Breast epithelium (tissue), 4 donors: ENCODE results near the gene CBLB. TPM values are rescaled to one million over a fixed set of nuclear protein-coding genes. Genes with fewer than 3 reads are reported as not detected.

Experiments
- DNase-seq, 2 donors: peaks; one replicate each; pipeline ENCODE4 v3.0.0-alpha.2; 2019; ENCODE audit warnings: low spot score in 2 of 2
- H3K27ac ChIP-seq, 2 donors: fragments of 200-600 bp; sonication (generic) in 1 of 2; one replicate each; pipeline ENCODE4 v1.5.1; 2016 to 2019; ENCODE audit warnings: mild to moderate bottlenecking in 1 of 2
- H3K27me3 ChIP-seq, 2 donors: fragments of 200-600 bp; sonication (generic) in 1 of 2; one replicate each; pipeline versions ENCODE4 v1.5.1 to v1.6.0; 2017 to 2019; ENCODE audit warnings: control low read depth in 1 of 2, mild to moderate bottlenecking in 1 of 2
- H3K36me3 ChIP-seq: fragments of 200-600 bp; one replicate; pipeline ENCODE4 v1.5.1; 2019
- H3K4me1 ChIP-seq, 2 donors: fragments of 200-600 bp; sonication (generic); one replicate each; pipeline ENCODE4 v1.5.1; 2016 to 2019; ENCODE audit warnings: control low read depth in 1 of 2
- H3K4me3 ChIP-seq, 3 donors: fragments of 200-600 bp; sonication (generic); 1 replicate in 2 of 3; 2 replicates in 1 of 3; pipeline ENCODE4 v1.5.1; 2016 to 2019; ENCODE audit warnings: mild to moderate bottlenecking in 3 of 3, moderate library complexity in 2 of 3
- H3K9me3 ChIP-seq, 2 donors: fragments of 200-600 bp; sonication (generic) in 1 of 2; one replicate each; pipeline ENCODE4 v1.5.1; 2016 to 2019; ENCODE audit warnings: control low read depth in 1 of 2
- POLR2A ChIP-seq: fragments of 450-650 bp; IDR thresholded peaks from one replicate; pipeline ENCODE4 v1.6.1; 2016; ENCODE audit warnings: antibody characterized with exemption, mild to moderate bottlenecking, moderate library complexity
- POLR2AphosphoS5 ChIP-seq, 3 donors: sonication (generic); formaldehyde crosslinking; IDR thresholded peaks; one replicate each; pipeline ENCODE4 v1.6.1; 2017; ENCODE audit warnings: antibody characterized with exemption in 3 of 3
- intact Hi-C: fragments of 100-400 bp; cut with DNase I; formaldehyde crosslinking; loops from one replicate; pipeline ENCODE4 v1.15.1; 2023; ENCODE audit warnings: low total_unique reads
- total RNA-seq, 3 donors: library from RNA; depleted of rRNA; stranded (reverse); fragments of >200 nt; gene quantifications; one replicate each; pipeline ENCODE4 v1.1.0, GENCODE V29; 2016
- TF ChIP-seq, protein P1 (sequence below), 3 donors: fragments of 450-650 bp; IDR thresholded peaks; one replicate each; pipeline ENCODE4 v1.5.1; 2016 to 2017; ENCODE audit warnings: antibody characterized with exemption in 3 of 3, mild to moderate bottlenecking in 3 of 3, moderate library complexity in 3 of 3

CBLB gene
- total RNA-seq, 3 donors from 2014 or later: 57.7 to 107 (median 70.8) TPM

DNA sequence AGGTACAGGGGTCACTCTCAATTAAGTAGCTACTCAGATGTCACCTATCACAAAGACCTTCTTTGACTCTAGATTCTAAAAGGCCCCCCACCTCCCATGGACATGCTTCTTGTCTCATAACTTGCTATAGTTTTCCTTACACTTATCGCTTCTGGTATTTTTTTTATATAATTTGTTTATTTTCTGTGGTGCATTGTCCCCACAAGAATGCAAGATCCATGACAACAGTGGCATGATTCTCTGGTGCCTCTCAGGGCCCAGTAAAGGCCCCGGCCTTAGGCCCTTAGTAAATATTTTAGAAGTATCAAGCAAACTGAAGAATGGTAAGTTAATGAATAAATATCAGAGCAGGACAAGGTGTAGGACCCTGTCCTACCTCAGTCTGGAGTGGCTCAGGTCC is 248.6 kb downstream of the CBLB start:
- Histone ChIP-seq H3K27ac (no peak overlapping the region), H3K9me3 (no peaks in the 10 kb centered on the region), H3K27me3 (no peaks in the 10 kb centered on the region), H3K36me3 (no peaks in the 10 kb centered on the region), H3K4me3 (no peak overlapping the region), H3K4me1 (no peaks in the 10 kb centered on the region)
- no peak for DNase-seq
- intact Hi-C loops: no loop called here
- TF ChIP-seq, protein P1, sequence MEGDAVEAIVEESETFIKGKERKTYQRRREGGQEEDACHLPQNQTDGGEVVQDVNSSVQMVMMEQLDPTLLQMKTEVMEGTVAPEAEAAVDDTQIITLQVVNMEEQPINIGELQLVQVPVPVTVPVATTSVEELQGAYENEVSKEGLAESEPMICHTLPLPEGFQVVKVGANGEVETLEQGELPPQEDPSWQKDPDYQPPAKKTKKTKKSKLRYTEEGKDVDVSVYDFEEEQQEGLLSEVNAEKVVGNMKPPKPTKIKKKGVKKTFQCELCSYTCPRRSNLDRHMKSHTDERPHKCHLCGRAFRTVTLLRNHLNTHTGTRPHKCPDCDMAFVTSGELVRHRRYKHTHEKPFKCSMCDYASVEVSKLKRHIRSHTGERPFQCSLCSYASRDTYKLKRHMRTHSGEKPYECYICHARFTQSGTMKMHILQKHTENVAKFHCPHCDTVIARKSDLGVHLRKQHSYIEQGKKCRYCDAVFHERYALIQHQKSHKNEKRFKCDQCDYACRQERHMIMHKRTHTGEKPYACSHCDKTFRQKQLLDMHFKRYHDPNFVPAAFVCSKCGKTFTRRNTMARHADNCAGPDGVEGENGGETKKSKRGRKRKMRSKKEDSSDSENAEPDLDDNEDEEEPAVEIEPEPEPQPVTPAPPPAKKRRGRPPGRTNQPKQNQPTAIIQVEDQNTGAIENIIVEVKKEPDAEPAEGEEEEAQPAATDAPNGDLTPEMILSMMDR (IDR thresholded peaks at IDR 0.05): no peak
- TF ChIP-seq POLR2A (no peak), POLR2AphosphoS5 (IDR thresholded peaks at IDR 0.05) (no peak)

DNA sequence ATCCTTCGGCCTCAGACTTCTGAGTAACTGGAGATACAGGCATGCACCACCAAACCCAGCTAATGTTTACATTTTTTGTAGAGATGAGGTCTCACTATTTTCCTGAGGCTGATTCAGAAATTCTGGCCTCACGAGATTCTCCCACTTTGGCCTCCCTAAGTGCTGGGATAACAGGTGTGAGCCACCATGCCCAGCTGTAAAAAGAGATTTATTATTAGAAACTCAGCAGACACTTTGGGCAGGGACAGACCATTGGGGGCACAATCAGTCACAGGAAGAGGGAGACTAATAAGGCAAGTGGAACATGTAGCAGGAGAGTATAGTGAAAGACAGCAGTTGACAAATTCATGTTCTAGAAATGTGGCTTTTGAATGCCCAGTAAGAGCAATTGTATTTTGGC is 249.2 kb downstream of the CBLB start:
- H3K4me3 ChIP-seq: no peak overlapping the region
- H3K36me3 ChIP-seq: no peaks in the 10 kb centered on the region
- DNase-seq: no peak
- H3K4me1 ChIP-seq: no peaks in the 10 kb centered on the region
- H3K27me3 ChIP-seq: no peaks in the 10 kb centered on the region
- intact Hi-C loops: no loop called here
- no peak overlapping the region for H3K27ac ChIP-seq
- TF ChIP-seq POLR2AphosphoS5 (IDR thresholded peaks at IDR 0.05): no peak
- no peak for TF ChIP-seq POLR2A
- TF ChIP-seq, protein P1 (IDR thresholded peaks at IDR 0.05): no peak
- no peaks in the 10 kb centered on the region for H3K9me3 ChIP-seq

DNA sequence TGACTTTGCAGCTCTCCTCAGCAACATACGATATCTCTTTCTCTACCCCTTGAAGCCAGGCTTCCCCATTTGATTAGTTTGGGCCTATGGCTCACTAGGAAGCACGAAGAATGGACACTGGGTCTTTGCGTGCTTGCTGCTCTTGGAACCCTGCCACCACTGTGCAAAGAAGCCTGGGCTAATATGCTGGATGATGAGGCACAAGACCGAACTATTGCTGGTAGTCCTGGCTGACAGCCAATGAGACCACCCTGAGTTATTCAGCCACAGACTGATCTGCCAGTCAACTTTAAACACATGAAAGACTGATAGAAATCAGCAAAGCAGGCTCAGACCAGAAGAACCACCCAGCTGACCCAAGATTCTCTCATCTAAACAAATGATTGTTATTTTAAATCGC is 250.3 kb downstream of the CBLB start:
- no peak overlapping the region for H3K27ac ChIP-seq
- intact Hi-C loops: no loop called here
- no peak for DNase-seq
- no peaks in the 10 kb centered on the region for H3K9me3 ChIP-seq
- H3K36me3 ChIP-seq: no peaks in the 10 kb centered on the region
- TF ChIP-seq, protein P1 (IDR thresholded peaks at IDR 0.05): no peak
- TF ChIP-seq POLR2AphosphoS5 (IDR thresholded peaks at IDR 0.05) (no peak), POLR2A (no peak)
- H3K27me3 ChIP-seq: no peaks in the 10 kb centered on the region
- no peaks in the 10 kb centered on the region for H3K4me1 ChIP-seq
- no peak overlapping the region for H3K4me3 ChIP-seq

DNA sequence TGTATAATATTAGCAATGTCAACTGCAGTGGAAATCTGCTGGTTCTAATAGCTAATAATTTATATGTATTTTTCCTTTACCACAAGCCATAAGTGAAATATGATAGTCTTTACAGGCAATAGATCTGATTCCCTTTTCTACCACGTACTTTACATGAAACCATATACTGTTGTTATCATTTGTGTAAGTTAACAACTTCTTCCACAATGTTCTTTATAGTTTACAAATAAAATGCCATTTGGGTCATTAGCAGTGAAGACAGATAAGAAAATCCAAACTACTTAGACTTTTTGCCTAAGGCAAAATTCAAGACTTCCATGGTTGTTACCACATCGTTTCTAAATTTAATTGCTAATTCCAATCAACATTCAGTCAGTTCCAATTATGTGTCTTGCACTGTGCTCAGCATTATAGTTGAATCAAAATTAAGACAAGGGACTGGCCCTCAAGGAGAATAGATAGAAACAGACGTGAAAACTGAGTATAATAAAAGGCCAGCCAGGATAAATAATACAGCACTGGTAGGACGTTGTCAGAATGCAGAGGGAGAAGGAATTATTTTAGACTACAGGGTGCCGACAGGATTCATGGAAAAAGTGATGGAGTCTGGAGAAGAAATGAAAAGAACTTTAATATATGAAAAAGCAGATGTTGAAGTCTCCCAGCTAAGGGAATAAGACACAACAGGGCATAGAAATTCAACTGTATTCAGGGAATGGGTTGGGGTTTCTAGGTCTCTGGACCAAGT is 252.3 kb downstream of the CBLB start:
- intact Hi-C loops: no loop called here
- Histone ChIP-seq H3K4me3 (no peak overlapping the region), H3K36me3 (no peaks in the 10 kb centered on the region), H3K27ac (no peak overlapping the region), H3K9me3 (no peaks in the 10 kb centered on the region), H3K27me3 (no peaks in the 10 kb centered on the region), H3K4me1 (no peaks in the 10 kb centered on the region)
- DNase-seq: no peak
- TF ChIP-seq POLR2AphosphoS5 (IDR thresholded peaks at IDR 0.05): no peak
- TF ChIP-seq POLR2A: no peak
- TF ChIP-seq, protein P1 (IDR thresholded peaks at IDR 0.05): no peak

DNA sequence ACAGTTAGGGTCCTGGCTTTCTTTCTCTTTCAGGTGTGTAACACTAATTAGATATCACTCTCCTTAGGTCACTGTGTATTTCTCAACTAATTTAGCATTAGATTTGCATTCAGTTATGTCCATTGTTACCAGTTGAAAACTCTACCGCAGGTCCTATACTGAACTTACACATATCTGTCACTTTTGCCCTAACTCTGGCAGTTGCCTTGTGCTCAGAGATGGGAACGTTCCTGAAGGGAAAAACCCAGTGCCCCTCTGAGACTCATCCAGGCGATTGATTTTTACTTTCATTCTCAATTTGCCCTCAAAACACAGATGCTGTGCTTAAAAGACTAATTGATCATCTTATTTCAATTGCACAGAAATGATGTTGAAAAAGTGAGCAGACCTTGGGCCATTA is 253.0 kb downstream of the CBLB start:
- no peaks in the 10 kb centered on the region for H3K9me3 ChIP-seq
- no peak for TF ChIP-seq POLR2A
- TF ChIP-seq, protein P1 (IDR thresholded peaks at IDR 0.05): no peak
- no peak for TF ChIP-seq POLR2AphosphoS5 (IDR thresholded peaks at IDR 0.05)
- H3K27me3 ChIP-seq: no peaks in the 10 kb centered on the region
- no peaks in the 10 kb centered on the region for H3K36me3 ChIP-seq
- H3K4me1 ChIP-seq: no peaks in the 10 kb centered on the region
- intact Hi-C loops: no loop called here
- H3K4me3 ChIP-seq: no peak overlapping the region
- no peak overlapping the region for H3K27ac ChIP-seq
- DNase-seq: no peak
